B cell (primary cell): ENCODE measurements around the gene C7. TPM values are rescaled to one million over a fixed set of nuclear protein-coding genes. Genes with fewer than 3 reads are reported as not detected.

Experiments
- ATAC-seq: fragments of 200-7000 bp; cut with Tn5 transposase; one replicate; pipeline ENCODE4 v1.10.0; 2021; ENCODE audit warnings: low read depth, mild to moderate bottlenecking, moderate number of reproducible peaks, moderate library complexity
- CTCF ChIA-PET: fragments of 350-600 bp; sonication (Branson Sonifier 250); formaldehyde crosslinking; loops from one replicate; lab custom pipeline; 2021; ENCODE audit warnings: antibody characterized with exemption, inconsistent platforms; lab: Charles Lee
- POLR2A ChIA-PET: fragments of 350-600 bp; sonication (Branson Sonifier 250); formaldehyde crosslinking; loops from one replicate; lab custom pipeline; 2021; ENCODE audit warnings: antibody characterized with exemption; lab: Charles Lee
- DNase-seq: peaks from one replicate; pipeline ENCODE4 v3.0.0; 2013
- H2AFZ ChIP-seq: 2 replicates; pipeline ENCODE4 v1.6.1; 2012; ENCODE audit warnings: mild to moderate bottlenecking, low read depth, low read length; ENCODE audit not compliant: insufficient read depth, poor library complexity, severe bottlenecking
- H3K27ac ChIP-seq, 2 donors: 1 replicate in 1 of 2; 2 replicates in 1 of 2; pipeline ENCODE4 v1.5.1; 2012 to 2013; ENCODE audit warnings: low read length in 2 of 2, mild to moderate bottlenecking in 2 of 2, moderate library complexity in 1 of 2
- H3K27me3 ChIP-seq, 4 experiments: fragments of 200-600 bp in 1 of 4; sonication (generic) in 1 of 4; replicated peaks in 1 of 4; 1 replicate in 2 of 4; 2 replicates in 2 of 4; pipeline versions ENCODE4 v1.6.1 to v1.7.0; 2013 to 2016; ENCODE audit warnings: low read length in 3 of 4, mild to moderate bottlenecking in 2 of 4, mixed read lengths in 1 of 4, moderate library complexity in 1 of 4; ENCODE audit not compliant: insufficient read depth in 4 of 4, control insufficient read depth in 3 of 4; ENCODE audit errors: control extremely low read depth in 1 of 4
- H3K36me3 ChIP-seq, 2 experiments: replicated peaks in 1 of 2; 1 replicate in 1 of 2; 2 replicates in 1 of 2; pipeline versions ENCODE4 v1.6.1 to v1.7.1; 2013; ENCODE audit warnings: low read length in 1 of 2; ENCODE audit not compliant: insufficient read depth in 2 of 2, control insufficient read depth in 1 of 2; ENCODE audit errors: control extremely low read depth in 1 of 2, extremely low read depth in 1 of 2
- H3K4me1 ChIP-seq, 2 donors: fragments of 200-600 bp in 1 of 2; sonication (generic) in 1 of 2; 1 replicate in 1 of 2; 2 replicates in 1 of 2; pipeline versions ENCODE4 v1.5.1 to v1.6.1; 2013 to 2017; ENCODE audit warnings: low read length in 2 of 2; ENCODE audit not compliant: control insufficient read depth in 2 of 2, insufficient read depth in 2 of 2
- H3K4me2 ChIP-seq: replicated peaks from 2 replicates; pipeline ENCODE3; 2012; ENCODE audit warnings: mild to moderate bottlenecking, low read depth, low read length; ENCODE audit not compliant: poor library complexity, severe bottlenecking
- H3K4me3 ChIP-seq, 5 experiments: fragments of 200-600 bp in 1 of 5; sonication (generic) in 1 of 5; 1 replicate in 3 of 5; 2 replicates in 2 of 5; pipeline versions ENCODE4 v1.5.1 to v1.7.0; 2011 to 2016; ENCODE audit warnings: low read length in 4 of 5, mild to moderate bottlenecking in 4 of 5, low read depth in 2 of 5, control low read depth in 1 of 5, moderate library complexity in 1 of 5; ENCODE audit not compliant: insufficient read depth in 1 of 5; ENCODE audit errors: control extremely low read depth in 1 of 5, extremely low read depth in 1 of 5
- H3K79me2 ChIP-seq: fragments of 200-600 bp; sonication (generic); one replicate; pipeline ENCODE4 v1.6.0; 2016; ENCODE audit warnings: low read length; ENCODE audit not compliant: control insufficient read depth, insufficient read depth
- H3K9ac ChIP-seq: fragments of 200-600 bp; sonication (generic); 2 replicates; pipeline ENCODE4 v1.6.1; 2017; ENCODE audit warnings: mild to moderate bottlenecking, low read length, moderate library complexity
- H3K9me3 ChIP-seq, 3 donors: one replicate each; pipeline versions ENCODE4 v1.6.1 to v1.7.1; 2013; ENCODE audit warnings: low read length in 2 of 3; ENCODE audit not compliant: control insufficient read depth in 2 of 3, insufficient read depth in 1 of 3; ENCODE audit errors: control extremely low read depth in 1 of 3
- H4K20me1 ChIP-seq: 2 replicates; pipeline ENCODE4 v1.6.0; 2012; ENCODE audit warnings: mild to moderate bottlenecking, low read length; ENCODE audit not compliant: insufficient read depth, control insufficient read depth, poor library complexity, severe bottlenecking
- H3K27ac Mint-ChIP-seq: one replicate; pipeline ENCODE4 v1.8.0; 2021; ENCODE audit warnings: mixed read lengths
- H3K27me3 Mint-ChIP-seq: one replicate; pipeline ENCODE4 v1.8.0; 2021; ENCODE audit warnings: mixed read lengths
- H3K4me1 Mint-ChIP-seq: one replicate; pipeline ENCODE4 v1.8.0; 2021; ENCODE audit warnings: mixed read lengths
- H3K4me3 Mint-ChIP-seq: one replicate; pipeline ENCODE4 v1.8.0; 2021; ENCODE audit warnings: mixed read lengths
- H3K9me3 Mint-ChIP-seq: one replicate; pipeline ENCODE4 v1.8.0; 2022; ENCODE audit warnings: mixed read lengths; ENCODE audit not compliant: insufficient read depth
- EZH2 ChIP-seq: IDR thresholded peaks from 2 replicates; pipeline ENCODE4 v1.6.1; 2012; ENCODE audit warnings: borderline replicate concordance, low read depth, mild to moderate bottlenecking, moderate library complexity, low read length; ENCODE audit not compliant: insufficient read depth, poor library complexity, severe bottlenecking
- WGBS: methylation state at CpG from one replicate; pipeline ENCODE4 v1.1.5; 2013; ENCODE audit warnings: missing lambda C conversion rate; ENCODE audit not compliant: insufficient coverage; 5-methylcytosine and 5-hydroxymethylcytosine counted together
- intact Hi-C: fragments of 100-400 bp; cut with micrococcal nuclease; formaldehyde crosslinking; loops from one replicate; pipeline ENCODE4 v1.10.0; 2022
- polyA plus RNA-seq: library from polyadenylated mRNA; depleted of rRNA; stranded (reverse); fragments of >200 nt; gene quantifications from 2 replicates; pipeline ENCODE4 v1.2.3, GENCODE V29; 2012
- total RNA-seq, 2 donors: library from RNA; stranded (reverse); fragments of 120-200 nt in 1 of 2; gene quantifications; 1 replicate in 1 of 2; 2 replicates in 1 of 2; pipeline versions ENCODE4 v1.2.3 to v1.2.4, GENCODE V29; 2013 to 2022
- TF ChIP-seq, protein P1 (sequence below): fragments of 200-600 bp; IDR thresholded peaks from one replicate; pipeline ENCODE4 v1.8.0; 2022; ENCODE audit warnings: antibody characterized with exemption, mild to moderate bottlenecking

Gene C7
- total and polyA plus RNA-seq, 2 donors (not counting 1 experiment from before 2014, with no cell fraction given): not detected

GRCh38 chr5:40877371-40877988, 31.8 kb upstream of the C7 start:
- H3K27ac Mint-ChIP-seq: no peak overlapping the region
- DNase-seq: no peak
- Histone ChIP-seq H2AFZ (no peak overlapping the region), H4K20me1 (no peaks in the 10 kb centered on the region), H3K27me3 (peaks cover 0 to 2% (median 0%) of the 10 kb centered on the region in 4 experiments), H3K27ac (no peak overlapping the region), H3K4me2 (no peak overlapping the region), H3K9me3 (peaks cover 0 to 7% (median 0%) of the 10 kb centered on the region in 3 donors), H3K36me3 (no peaks in the 10 kb centered on the region), H3K9ac (no peak overlapping the region), H3K4me3 (no peak overlapping the region), H3K79me2 (no peaks in the 10 kb centered on the region), H3K4me1 (no peaks in the 10 kb centered on the region)
- H3K4me1 Mint-ChIP-seq: no peaks in the 10 kb centered on the region
- ChIA-PET CTCF (no interaction called here), POLR2A (no interaction called here)
- no peaks in the 10 kb centered on the region for H3K9me3 Mint-ChIP-seq
- TF ChIP-seq EZH2: no peak
- TF ChIP-seq, protein P1, sequence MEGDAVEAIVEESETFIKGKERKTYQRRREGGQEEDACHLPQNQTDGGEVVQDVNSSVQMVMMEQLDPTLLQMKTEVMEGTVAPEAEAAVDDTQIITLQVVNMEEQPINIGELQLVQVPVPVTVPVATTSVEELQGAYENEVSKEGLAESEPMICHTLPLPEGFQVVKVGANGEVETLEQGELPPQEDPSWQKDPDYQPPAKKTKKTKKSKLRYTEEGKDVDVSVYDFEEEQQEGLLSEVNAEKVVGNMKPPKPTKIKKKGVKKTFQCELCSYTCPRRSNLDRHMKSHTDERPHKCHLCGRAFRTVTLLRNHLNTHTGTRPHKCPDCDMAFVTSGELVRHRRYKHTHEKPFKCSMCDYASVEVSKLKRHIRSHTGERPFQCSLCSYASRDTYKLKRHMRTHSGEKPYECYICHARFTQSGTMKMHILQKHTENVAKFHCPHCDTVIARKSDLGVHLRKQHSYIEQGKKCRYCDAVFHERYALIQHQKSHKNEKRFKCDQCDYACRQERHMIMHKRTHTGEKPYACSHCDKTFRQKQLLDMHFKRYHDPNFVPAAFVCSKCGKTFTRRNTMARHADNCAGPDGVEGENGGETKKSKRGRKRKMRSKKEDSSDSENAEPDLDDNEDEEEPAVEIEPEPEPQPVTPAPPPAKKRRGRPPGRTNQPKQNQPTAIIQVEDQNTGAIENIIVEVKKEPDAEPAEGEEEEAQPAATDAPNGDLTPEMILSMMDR: no peak
- no peak overlapping the region for H3K4me3 Mint-ChIP-seq
- ATAC-seq: no peak
- intact Hi-C loops: no loop called here
- WGBS: 85% methylated on average over 5 of the region's 6 CpGs
- peaks cover 18% of the 10 kb centered on the region for H3K27me3 Mint-ChIP-seq

- POLR2A ChIA-PET: no interaction called here
- Histone ChIP-seq H4K20me1 (no peaks in the 10 kb centered on the region), H3K27me3 (peaks cover 0 to 5% (median 0%) of the 10 kb centered on the region in 4 experiments), H3K27ac (no peak overlapping the region), H3K4me1 (no peaks in the 10 kb centered on the region), H3K79me2 (no peaks in the 10 kb centered on the region), H2AFZ (no peak overlapping the region), H3K36me3 (no peaks in the 10 kb centered on the region), H3K4me3 (no peak overlapping the region), H3K9me3 (peaks cover 0 to 7% (median 0%) of the 10 kb centered on the region in 3 donors), H3K9ac (no peak overlapping the region), H3K4me2 (no peak overlapping the region)
- no peak overlapping the region for H3K4me3 Mint-ChIP-seq
- no peaks in the 10 kb centered on the region for H3K9me3 Mint-ChIP-seq
- WGBS: 67% methylated on average over 2 of the region's 10 CpGs
- peaks cover 20% of the 10 kb centered on the region for H3K27me3 Mint-ChIP-seq
- H3K4me1 Mint-ChIP-seq: no peaks in the 10 kb centered on the region
- intact Hi-C loops: loop anchor here (1.0 to 2.0 kb wide), 3 partner anchors 125 to 1300 kb away; partner anchors contain the start of gene TTC33
- CTCF ChIA-PET: interaction anchor here (0.5 to 1.4 kb wide), 10 partner anchors 9 to 1307 kb away, joined by 3 to 13 read pairs (median 3); partner anchors contain the start of gene TTC33
- peak; percentile 36 for ATAC-seq
- TF ChIP-seq EZH2: no peak
- TF ChIP-seq, protein P1: peak; percentile 83
- DNase-seq: peak; percentile 36
- H3K27ac Mint-ChIP-seq: no peak overlapping the region
Measured at GRCh38 chr5:40879163-40879942, 29.9 kb upstream of the C7 start.
